Activated effector memory CD4-positive, alpha-beta T cell treated with Interleukin-2 at 50 U/mL for 16 hours (primary cell): ENCODE measurements around the gene RBFOX1.

Source experiments
- DNase-seq: peaks from one replicate; pipeline ENCODE4 v3.0.0-alpha.2; 2020

RBFOX1 gene

GRCh38 chr16:7545251-7545650, 212.6 kb downstream of the RBFOX1 start:
- no peak for DNase-seq

DNA sequence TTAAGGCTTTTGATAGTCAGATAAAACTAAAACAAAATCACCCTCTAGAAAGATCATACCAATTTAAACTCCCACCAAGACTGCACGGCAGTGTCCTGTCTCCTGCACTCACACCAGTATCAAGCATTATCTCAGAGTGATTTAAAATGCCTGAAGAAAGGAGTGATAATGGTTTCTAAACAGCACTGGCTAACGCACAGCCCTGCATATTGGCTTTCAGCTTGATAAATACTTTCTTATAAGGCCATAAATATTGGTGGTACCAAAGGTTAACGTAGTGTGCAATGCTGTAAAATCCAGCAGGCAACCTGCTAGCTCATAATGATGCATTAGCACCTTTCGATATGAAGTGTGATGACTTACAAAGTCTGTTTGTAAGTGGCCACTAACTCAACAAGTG, 214.3 kb downstream of the RBFOX1 start:
- DNase-seq: no peak

DNA sequence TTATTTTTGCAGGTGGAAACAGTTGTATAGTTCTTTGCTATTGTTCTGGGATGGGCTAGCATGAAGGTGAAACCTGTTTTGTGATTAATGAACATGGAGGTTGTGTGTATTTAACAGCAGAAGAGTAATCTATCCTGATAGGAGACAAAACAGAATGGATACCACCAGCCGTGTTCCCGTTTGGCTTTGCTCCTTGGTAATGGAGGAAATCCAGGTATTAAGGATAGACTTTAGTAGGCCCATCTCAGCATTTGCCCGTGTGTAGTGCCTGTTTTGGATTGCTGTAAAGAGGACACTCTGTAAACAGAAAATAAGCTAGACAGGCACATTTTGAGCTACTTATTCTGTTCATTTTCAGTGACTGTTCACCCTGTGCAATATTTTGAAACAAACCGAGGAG, 215.1 kb downstream of the RBFOX1 start:
- DNase-seq: no peak

DNA sequence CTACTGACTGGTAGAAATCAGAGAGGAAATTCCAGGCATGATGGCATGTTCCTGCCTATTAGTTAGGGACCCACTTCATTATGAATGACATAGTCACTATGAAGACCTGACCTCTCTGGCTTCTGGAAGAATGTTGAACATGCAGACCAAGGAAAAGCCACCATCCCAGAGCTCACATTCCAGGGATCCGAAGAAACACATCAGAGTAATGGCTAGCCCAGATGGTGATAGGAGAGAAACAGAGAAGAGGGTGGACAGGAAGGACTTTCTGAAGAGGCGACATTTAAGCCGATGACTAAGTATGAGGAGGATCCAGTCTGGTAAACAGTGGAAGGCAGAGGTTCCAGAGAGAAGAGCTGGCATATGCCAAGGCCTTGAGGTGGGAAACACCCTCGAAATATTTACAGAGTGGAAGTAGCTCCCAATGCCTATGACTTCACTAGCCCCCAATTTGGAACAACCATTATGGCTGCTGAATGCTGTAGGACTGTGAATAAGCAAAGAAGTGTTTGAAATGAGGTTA, 216.2 kb downstream of the RBFOX1 start:
- no peak for DNase-seq

GRCh38 chr16:7550096-7550495, 217.5 kb downstream of the RBFOX1 start:
- DNase-seq: no peak

DNA sequence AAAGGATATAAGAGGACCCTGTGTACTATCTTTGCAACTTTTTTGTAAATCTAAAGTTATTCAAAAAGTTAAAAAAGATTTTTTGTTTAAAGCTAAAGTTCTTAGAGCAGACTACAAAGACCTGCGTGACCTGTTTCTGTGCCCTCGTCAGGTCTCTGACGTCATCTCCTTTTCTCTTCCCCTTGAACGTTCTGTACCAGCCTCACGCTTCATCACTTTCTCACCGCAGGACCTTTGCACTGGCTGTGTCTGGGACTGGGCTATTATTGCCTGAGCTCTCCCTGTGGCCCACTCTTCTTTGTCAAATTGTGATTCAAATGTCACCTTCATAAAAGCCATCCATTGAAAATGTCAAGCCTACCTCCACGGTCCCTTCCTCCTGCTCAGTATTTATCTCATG, 222.8 kb downstream of the RBFOX1 start:
- no peak for DNase-seq

GRCh38 chr16:7561908-7562405, 229.3 kb downstream of the RBFOX1 start:
- DNase-seq: no peak

DNA sequence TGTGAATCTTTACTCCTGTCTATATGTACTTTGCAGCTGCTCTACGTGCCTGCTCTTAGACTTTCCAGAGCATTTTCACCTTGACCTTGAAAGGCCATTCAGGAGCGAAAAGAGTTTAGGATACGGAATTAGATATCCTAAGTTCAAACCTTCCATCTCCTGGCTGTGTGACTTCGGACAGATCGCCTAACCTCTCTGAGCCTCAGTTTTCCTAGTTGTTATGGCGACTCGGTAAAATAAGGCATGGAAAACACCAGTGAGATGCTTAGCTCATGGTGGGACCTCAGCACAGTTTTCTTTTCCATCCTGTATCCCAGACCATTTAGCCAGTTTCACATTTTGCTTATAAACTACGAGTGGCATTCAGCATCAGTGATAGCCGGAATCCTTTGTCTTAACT, 233.7 kb downstream of the RBFOX1 start:
- no peak for DNase-seq

GRCh38 chr16:7571366-7571765, 238.7 kb downstream of the RBFOX1 start:
- DNase-seq: no peak

DNA sequence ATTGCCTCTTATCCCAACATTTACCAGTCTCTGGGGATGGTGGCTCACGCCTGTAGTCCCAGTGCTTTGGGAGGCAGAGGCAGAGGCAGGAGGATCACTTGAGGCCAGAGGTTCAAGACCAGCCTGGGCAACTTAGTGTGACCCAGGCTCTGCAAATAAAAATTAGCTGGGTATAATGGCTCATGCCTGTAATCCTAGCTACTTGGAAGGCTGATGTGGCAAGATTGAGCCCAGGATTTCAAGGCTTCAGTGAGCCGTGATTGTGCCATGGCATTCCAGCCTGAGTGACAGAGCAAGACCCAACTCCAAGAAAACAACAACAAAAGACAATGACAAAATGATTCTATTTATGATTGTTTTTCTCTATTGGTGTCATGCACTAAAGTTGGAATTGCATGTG, 244.9 kb downstream of the RBFOX1 start:
- no peak for DNase-seq

- DNase-seq: no peak
These were observed 246.8 kb downstream of the RBFOX1 start for GRCh38 chr16:7579454-7579853.

- no peak for DNase-seq
These were observed 248.5 kb downstream of the RBFOX1 start for GRCh38 chr16:7581175-7581574.

- DNase-seq: no peak
These were observed 250.8 kb downstream of the RBFOX1 start for GRCh38 chr16:7583396-7583795.

- no peak for DNase-seq
These were observed 251.9 kb downstream of the RBFOX1 start for GRCh38 chr16:7584561-7584960.

- DNase-seq: no peak
These were observed 253.1 kb downstream of the RBFOX1 start for GRCh38 chr16:7585705-7586104.

- DNase-seq: no peak
These were observed 258.3 kb downstream of the RBFOX1 start for GRCh38 chr16:7590934-7591333.

DNA sequence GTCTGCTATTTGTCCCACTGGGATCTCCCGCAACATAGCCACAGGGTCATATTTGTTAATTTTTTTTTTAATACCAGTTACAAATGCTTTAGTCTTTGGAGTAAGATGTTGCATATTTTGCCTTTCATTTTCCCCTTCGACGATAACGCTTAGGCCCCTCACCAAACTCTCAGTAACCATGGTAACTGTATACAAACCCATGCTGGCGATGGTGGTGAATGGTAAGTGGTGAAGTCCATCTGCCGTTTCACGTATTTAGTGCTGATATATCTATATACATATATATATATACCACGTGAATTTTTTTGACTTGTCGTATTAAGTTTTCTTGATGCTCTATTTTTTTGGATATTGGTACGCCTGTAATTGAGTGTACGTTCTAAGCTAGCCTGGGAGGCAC, 263.7 kb downstream of the RBFOX1 start:
- DNase-seq: no peak

- no peak for DNase-seq
These were observed 265.0 kb downstream of the RBFOX1 start for GRCh38 chr16:7597677-7598076.

DNA sequence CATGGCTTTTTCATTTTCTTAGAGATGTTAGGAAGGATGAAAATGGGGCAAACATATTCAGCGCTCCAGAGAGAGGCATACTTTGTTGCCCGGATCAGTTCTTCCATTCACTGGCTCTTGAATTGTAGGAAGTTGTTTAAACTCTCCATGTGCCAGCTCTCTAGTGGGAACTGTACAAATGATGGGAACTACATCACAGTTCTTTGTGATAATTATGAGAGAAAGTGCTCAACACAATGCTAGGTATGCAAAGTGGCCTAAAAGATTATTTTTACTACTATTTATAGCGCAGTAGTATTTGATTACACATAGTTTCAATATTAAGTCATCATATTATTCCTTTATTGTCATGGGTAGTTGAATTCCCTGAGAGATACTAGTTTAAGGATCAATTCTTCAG, 268.5 kb downstream of the RBFOX1 start:
- DNase-seq: no peak

DNA sequence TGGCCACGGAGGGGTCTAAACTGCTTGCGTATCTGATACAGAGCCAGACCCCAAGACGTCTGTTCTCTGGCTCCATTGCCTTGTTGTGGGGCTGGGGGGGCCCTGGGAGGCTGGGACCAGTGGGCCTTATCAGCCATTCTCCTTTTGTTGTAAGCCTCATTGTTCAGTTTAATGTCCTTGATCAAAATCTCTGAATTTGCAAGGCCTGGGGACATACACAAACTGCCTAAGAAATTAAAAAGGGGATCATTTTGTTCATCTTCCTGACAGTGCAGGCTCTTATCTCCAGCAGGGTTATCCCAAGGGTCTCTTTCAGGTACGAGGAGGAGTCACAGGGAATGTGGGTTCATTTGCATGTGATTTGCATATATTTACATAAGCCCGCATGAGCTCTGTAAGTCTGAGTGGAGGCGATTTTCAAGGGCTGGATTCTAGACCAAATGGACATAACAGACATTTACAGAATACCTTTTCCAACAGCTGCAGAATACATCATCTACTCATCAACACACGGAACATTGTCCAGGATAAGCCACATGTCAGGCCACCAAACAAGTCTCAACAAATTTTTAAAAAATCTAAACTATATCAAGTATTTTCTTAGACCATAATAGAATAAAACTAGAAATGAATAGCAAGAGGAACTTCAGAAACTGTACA, 269.8 kb downstream of the RBFOX1 start:
- no peak for DNase-seq

DNA sequence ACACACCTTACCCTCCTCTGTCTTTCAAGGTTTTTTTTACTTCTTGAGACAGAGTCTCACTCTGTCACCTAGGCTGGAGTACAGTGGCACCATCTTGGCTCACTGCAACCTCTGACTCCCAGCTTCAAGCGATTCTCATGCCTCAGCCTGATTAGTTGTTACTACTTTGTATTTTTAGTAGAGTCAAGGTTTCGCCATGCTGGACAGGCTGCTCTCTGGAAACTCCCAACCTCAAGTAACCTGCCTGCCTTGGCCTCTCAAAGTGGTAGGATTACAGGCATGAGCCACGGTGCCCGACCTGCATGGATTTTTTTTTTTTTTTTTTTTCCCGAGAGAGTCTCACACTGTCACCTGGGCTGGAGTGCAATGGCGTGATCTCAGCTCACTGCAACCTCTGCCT, 273.2 kb downstream of the RBFOX1 start:
- no peak for DNase-seq

GRCh38 chr16:7612671-7613070, 280.0 kb downstream of the RBFOX1 start:
- no peak for DNase-seq

DNA sequence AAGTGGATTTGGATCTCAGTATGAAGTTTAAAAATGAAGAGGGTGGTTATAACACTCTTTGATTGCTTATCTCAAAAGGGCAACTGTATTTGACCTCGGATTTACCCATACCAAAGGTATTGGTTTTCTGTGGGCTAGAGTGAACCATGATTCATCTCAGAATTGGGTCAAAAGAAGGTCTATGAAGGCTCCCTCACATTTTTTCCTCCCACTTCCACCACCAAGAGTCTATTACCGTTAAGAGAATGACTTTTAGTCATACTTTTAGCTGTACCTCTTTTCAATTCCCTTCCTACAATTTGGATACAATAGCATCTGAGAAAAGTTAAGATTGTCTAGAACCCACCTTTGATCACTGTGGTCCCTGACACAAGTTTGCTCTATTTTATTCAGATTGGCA, 280.9 kb downstream of the RBFOX1 start:
- no peak for DNase-seq

GRCh38 chr16:7614021-7614795, 281.6 kb downstream of the RBFOX1 start:
- no peak for DNase-seq
